Loucy (cell line): Measurements from ENCODE around the gene MIGA2.

Source experiments
- H2AFZ ChIP-seq: fragments of 200-600 bp; sonication (generic); 2 replicates; pipeline ENCODE4 v1.6.0; 2016; ENCODE audit warnings: antibody characterized with exemption, mild to moderate bottlenecking, low read length, moderate library complexity
- H3F3A ChIP-seq: fragments of 200-600 bp; 2 replicates; pipeline ENCODE4 v1.6.0; 2016; ENCODE audit warnings: antibody characterized with exemption, low read depth, mild to moderate bottlenecking
- H3K27me3 ChIP-seq: fragments of 200-600 bp; sonication (generic); 2 replicates; pipeline ENCODE4 v1.6.1; 2014; ENCODE audit warnings: low read length, mild to moderate bottlenecking; ENCODE audit not compliant: insufficient read depth, poor library complexity, severe bottlenecking
- H3K36me3 ChIP-seq: fragments of 200-600 bp; sonication (generic); 2 replicates; pipeline ENCODE4 v1.6.1; 2016; ENCODE audit warnings: low read length; ENCODE audit not compliant: insufficient read depth
- H3K4me1 ChIP-seq: fragments of 200-600 bp; sonication (generic); 2 replicates; pipeline ENCODE4 v1.5.1; 2014; ENCODE audit warnings: low read length, mild to moderate bottlenecking; ENCODE audit not compliant: insufficient read depth, poor library complexity, severe bottlenecking
- H3K4me2 ChIP-seq: fragments of 200-600 bp; sonication (generic); 2 replicates; pipeline ENCODE4 v1.6.0; 2014; ENCODE audit warnings: antibody characterized with exemption, low read length, low read depth, mild to moderate bottlenecking; ENCODE audit not compliant: poor library complexity, severe bottlenecking
- H3K4me3 ChIP-seq: fragments of 200-600 bp; sonication (generic); 2 replicates; pipeline ENCODE4 v1.5.1; 2014; ENCODE audit warnings: low read length, mild to moderate bottlenecking, mixed read lengths; ENCODE audit not compliant: poor library complexity, severe bottlenecking
- H3K79me2 ChIP-seq: fragments of 200-600 bp; sonication (generic); 2 replicates; pipeline ENCODE4 v1.6.1; 2014; ENCODE audit warnings: low read length; ENCODE audit not compliant: insufficient read depth
- H3K9ac ChIP-seq: fragments of 200-600 bp; sonication (generic); 2 replicates; pipeline ENCODE4 v1.6.0; 2014; ENCODE audit warnings: mild to moderate bottlenecking, low read depth, low read length, moderate library complexity; ENCODE audit not compliant: poor library complexity, severe bottlenecking
- H3K9me2 ChIP-seq: fragments of 200-600 bp; sonication (generic); replicated peaks from 2 replicates; pipeline ENCODE4 v1.6.1; 2016; ENCODE audit warnings: low read depth, low read length, mixed read lengths
- H3K9me3 ChIP-seq: fragments of 200-600 bp; sonication (generic); 2 replicates; pipeline ENCODE4 v1.6.1; 2014; ENCODE audit warnings: mild to moderate bottlenecking, antibody characterized with exemption, low read length, low read depth; ENCODE audit not compliant: insufficient read depth
- H4K20me1 ChIP-seq: fragments of 200-600 bp; sonication (generic); 2 replicates; pipeline ENCODE4 v1.6.0; 2014; ENCODE audit warnings: antibody characterized with exemption, low read length, mild to moderate bottlenecking; ENCODE audit not compliant: insufficient read depth, poor library complexity, severe bottlenecking
- EZH2phosphoT487 ChIP-seq: fragments of 200-600 bp; IDR thresholded peaks from 2 replicates; pipeline ENCODE4 v1.6.1; 2018; ENCODE audit warnings: antibody characterized with exemption, mild to moderate bottlenecking, moderate library complexity, borderline replicate concordance
- TF ChIP-seq, protein P1 (sequence below): fragments of 200-600 bp; sonication (generic); conservative IDR thresholded peaks from 2 replicates; pipeline ENCODE4 v1.5.1; 2014; ENCODE audit warnings: mild to moderate bottlenecking, antibody characterized with exemption, low read length

The MIGA2 gene

DNA sequence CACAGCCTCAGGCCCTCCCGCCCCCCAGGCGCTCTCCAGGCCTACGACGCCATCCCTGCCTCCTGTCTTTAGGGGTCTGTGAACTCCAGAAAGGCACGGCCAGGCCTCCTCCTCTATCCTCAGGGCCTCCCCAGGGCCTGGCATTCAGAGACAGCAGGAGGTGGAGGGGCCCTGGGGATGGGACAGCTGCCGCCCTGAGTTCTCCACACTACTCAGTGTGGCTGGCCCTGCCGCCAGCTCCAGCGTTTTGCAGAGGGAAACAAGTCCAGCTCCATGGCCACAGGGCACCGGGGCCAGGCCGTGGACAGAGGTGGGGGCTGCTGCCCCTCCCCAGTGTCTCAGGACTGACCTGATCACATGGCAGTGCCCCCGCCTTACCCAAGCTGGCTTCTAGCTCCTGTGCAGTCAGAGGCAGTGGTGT lies 24.7 kb upstream of the MIGA2 start:
- Histone ChIP-seq H2AFZ (no peak overlapping the region), H3K9me2 (no peaks in the 10 kb centered on the region), H3F3A (no peaks in the 10 kb centered on the region), H3K27me3 (no peaks in the 10 kb centered on the region), H3K9ac (no peak overlapping the region), H3K79me2 (no peaks in the 10 kb centered on the region), H3K4me1 (no peaks in the 10 kb centered on the region), H3K36me3 (peaks cover 10% of the 10 kb centered on the region; the same call in 1 of the 2 replicates), H3K4me2 (no peak overlapping the region), H3K9me3 (no peaks in the 10 kb centered on the region), H4K20me1 (no peaks in the 10 kb centered on the region), H3K4me3 (no peak overlapping the region)
- no peak for TF ChIP-seq EZH2phosphoT487
- TF ChIP-seq, protein P1, sequence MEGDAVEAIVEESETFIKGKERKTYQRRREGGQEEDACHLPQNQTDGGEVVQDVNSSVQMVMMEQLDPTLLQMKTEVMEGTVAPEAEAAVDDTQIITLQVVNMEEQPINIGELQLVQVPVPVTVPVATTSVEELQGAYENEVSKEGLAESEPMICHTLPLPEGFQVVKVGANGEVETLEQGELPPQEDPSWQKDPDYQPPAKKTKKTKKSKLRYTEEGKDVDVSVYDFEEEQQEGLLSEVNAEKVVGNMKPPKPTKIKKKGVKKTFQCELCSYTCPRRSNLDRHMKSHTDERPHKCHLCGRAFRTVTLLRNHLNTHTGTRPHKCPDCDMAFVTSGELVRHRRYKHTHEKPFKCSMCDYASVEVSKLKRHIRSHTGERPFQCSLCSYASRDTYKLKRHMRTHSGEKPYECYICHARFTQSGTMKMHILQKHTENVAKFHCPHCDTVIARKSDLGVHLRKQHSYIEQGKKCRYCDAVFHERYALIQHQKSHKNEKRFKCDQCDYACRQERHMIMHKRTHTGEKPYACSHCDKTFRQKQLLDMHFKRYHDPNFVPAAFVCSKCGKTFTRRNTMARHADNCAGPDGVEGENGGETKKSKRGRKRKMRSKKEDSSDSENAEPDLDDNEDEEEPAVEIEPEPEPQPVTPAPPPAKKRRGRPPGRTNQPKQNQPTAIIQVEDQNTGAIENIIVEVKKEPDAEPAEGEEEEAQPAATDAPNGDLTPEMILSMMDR, result no peak

DNA sequence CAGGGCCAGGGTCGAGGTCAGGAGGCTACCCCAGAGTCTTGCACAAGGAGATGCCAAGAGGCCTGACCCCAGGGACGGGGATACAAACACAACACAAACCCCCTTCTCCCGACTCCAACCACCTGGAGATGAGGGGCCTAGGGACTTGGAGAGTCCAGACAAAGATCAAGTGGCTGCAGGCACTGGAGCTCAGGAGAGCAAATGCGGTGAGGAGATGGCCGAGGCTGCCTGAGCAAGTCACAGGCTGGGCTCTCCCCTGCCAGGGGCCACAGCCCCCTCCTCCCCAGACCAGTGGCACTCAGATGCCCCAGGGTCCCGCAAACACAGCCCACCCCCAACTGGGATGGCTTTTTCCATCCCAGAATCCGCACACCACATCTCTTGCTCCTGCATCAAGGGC lies 24.1 kb upstream of the MIGA2 start:
- no peak overlapping the region for H3K9ac ChIP-seq
- H2AFZ ChIP-seq, result no peak overlapping the region
- H3K36me3 ChIP-seq, result peaks cover 6% of the 10 kb centered on the region; the same call in 1 of the 2 replicates
- H4K20me1 ChIP-seq, result no peaks in the 10 kb centered on the region
- TF ChIP-seq EZH2phosphoT487, result no peak
- TF ChIP-seq, protein P1, result no peak
- H3K9me3 ChIP-seq, result no peaks in the 10 kb centered on the region
- no peaks in the 10 kb centered on the region for H3K9me2 ChIP-seq
- no peaks in the 10 kb centered on the region for H3K4me1 ChIP-seq
- no peaks in the 10 kb centered on the region for H3K79me2 ChIP-seq
- no peak overlapping the region for H3K4me3 ChIP-seq
- H3F3A ChIP-seq, result no peaks in the 10 kb centered on the region
- H3K27me3 ChIP-seq, result no peaks in the 10 kb centered on the region
- H3K4me2 ChIP-seq, result no peak overlapping the region

DNA sequence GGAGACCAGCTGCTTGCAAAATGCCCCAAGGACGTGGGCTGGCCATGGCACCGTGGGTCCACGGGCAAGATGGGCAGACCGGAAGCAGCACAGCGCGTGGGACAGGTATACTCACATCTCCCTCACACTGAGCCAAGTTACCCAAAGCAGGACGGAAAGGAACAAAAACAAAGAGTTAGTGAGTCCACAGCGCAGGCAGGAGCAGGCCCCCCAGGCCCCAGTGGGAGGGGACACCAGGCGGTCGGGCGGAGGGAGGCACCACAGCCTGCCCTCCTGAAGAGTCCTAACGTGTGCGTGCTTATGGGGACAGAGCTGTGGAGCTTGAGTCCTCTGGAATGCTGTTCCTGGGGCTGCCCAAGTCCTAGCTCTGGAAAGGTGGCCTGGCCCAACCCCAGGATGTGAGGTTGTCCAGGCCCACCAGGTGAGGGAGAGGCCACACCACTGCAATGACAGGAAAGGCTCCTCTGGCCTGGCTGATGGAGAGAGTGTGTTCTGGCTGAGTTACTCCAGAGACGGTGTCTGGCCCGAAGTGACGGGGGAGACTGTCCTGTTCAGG lies 23.5 kb upstream of the MIGA2 start:
- no peak for TF ChIP-seq EZH2phosphoT487
- TF ChIP-seq, protein P1, result no peak
- H3K9me2 ChIP-seq, result no peaks in the 10 kb centered on the region
- no peak overlapping the region for H3K4me2 ChIP-seq
- no peaks in the 10 kb centered on the region for H3K27me3 ChIP-seq
- H3K4me1 ChIP-seq, result no peaks in the 10 kb centered on the region
- no peak overlapping the region for H3K4me3 ChIP-seq
- H3F3A ChIP-seq, result no peaks in the 10 kb centered on the region
- H3K9ac ChIP-seq, result no peak overlapping the region
- H2AFZ ChIP-seq, result no peak overlapping the region
- H3K79me2 ChIP-seq, result no peaks in the 10 kb centered on the region
- H3K9me3 ChIP-seq, result no peaks in the 10 kb centered on the region
- H3K36me3 ChIP-seq, result no peaks in the 10 kb centered on the region
- H4K20me1 ChIP-seq, result no peaks in the 10 kb centered on the region
